GM19099 (cell line): Measurements from ENCODE around the gene ANO2.

Experiments
- POLR2A ChIP-seq: IDR thresholded peaks from 3 replicates; pipeline ENCODE4 v1.6.1; 2011; ENCODE audit warnings: low read depth; ENCODE audit not compliant: insufficient read length; ENCODE audit errors: extremely low read depth

The ANO2 gene

DNA sequence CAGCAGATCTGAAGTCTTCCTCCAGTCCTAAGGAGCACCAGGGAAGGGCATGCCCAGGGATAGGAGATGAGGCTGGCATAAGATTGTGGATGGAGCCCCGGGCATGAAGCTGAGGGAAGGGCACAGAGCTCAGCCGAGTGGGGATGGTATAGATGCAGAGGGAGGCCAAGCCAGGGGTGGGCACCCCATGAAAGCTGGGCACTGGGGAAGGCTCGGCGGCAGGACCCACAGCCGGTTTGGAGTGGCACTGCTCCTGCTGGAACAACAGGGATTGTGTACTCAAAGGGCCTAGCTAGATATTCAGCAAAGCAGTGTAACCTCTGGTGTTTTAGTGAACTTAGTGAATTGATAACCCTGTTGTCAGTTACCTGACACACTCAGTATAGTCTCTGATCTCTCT lies 396.0 kb downstream of the ANO2 start:
- no peak for TF ChIP-seq POLR2A

DNA sequence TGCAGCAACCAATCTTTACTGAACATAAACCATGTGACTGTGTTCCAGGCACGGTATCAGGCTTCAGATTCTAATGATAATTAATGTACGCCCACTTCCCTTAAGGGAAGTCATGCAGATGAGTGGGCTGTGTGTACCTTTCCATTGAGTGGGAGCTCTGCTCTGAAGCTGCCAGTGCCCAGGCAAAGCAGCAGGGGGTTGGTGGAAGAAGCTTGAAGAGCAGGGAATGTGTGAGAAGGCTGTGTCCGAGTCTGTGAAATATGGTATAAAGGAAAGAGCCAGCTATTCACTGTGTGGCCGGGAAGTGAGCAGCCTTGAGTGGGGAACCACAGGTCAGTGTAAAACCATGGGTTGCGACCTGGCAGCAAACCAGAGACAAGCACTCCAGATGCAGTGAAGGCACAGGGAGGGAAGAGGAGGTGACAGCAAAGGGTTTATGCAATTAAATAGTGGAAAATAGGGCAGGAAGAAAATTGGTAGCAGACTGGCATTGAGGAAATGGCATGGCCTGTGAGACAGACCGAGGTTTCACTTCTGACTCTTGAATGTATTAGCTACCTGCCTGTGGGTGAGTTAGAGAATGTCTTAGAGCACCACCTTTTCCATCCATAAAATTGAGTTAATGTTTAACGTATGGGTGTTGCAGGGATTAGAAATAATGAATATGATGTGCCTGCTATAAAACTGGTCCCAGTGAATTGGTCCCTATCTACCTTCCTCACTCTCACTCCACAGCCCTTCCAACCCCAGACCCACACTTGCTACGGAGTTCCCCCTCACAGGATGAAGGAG lies 396.7 kb downstream of the ANO2 start:
- no peak for TF ChIP-seq POLR2A

DNA sequence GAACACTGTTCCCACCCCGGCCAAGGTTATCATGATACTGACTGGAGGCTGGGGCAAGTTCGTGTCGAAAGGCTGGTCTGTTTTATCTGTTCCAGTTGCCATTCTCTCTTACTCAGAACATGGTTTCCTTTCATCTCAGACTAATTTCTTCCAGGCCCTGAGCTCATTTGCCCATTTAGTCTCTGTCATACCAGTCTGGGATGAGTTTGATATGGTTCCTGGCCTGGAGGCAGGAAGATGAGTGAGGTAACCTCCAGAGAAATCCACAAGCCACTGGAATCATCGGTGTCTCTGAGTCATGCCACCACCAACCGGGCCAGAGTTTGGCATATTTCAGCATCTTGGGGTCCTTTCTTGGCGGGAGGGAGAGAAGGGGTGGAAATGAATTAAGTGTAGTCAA lies 398.4 kb downstream of the ANO2 start:
- no peak for TF ChIP-seq POLR2A

DNA sequence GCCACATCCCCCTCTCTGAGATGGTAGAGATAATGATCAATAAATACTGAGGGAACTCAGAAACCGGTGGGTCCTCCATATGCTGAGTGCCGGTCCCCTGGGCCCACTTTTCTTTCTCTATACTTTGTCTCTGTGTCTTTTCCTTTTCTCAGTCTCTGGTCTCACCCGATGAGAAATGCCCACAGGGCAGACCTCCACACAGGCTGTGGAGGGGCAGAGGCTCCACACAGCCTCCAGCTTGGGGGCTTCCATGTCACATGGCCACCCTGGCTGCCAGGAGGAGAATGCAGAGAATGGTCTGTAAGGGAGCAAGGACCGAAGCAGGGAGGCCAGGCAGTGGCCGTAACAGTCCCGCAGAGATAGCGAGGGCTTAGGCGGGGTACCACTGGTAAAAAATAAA lies 407.3 kb downstream of the ANO2 start:
- TF ChIP-seq POLR2A, result no peak

DNA sequence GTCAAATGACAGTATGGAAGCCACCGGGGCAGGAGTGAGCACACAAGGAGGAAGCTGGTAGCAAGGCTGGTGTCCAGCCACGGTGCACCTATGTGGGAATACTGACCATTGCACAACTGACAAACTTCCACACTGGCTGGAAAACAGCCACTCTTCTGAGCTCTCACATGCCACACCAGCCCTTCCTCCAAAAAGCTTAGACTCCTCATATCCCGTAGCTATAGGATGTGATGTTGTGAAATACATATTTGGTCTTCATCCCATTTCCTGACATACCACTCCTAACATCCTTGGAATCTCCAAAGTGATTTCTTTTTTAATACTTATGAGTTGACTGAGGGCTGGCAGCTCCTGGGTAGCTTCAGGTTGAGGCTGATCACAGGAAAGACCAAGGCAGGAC lies 409.5 kb downstream of the ANO2 start:
- TF ChIP-seq POLR2A, result no peak

DNA sequence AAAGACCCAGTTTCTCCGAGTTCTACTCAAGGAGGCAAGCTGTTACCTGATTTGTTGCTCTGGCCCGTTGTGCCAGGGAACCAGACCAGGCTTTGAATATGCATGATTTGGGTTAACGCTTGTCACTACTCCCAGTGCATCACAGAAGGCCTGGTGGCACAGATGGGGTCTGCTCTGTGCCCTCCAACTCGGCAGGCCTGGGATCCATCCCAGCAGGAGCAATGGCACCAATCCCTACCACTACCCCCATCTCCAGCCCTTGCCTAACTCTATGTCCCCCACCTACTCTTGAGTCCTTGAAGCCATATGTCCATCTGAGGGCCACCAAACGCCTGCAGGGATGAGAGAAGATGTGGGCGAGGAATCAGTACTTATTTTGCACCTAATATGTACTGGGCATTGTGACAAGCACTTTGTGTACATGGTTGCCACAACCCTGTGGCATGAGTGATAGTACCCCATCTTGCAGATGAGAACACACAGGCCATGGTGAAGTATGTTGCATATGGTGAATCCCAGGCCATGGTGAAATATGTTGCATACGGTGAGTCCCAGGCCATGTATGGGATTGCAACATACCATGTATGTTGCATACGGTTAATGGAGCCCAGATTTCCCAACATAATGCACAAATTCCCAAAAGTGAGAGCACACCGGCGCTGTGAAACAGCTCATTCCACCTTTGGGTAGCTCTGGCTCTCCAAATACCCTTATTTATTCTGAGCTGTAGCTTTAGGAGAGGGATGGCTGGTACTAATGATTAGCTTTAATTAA lies 410.4 kb downstream of the ANO2 start:
- no peak for TF ChIP-seq POLR2A

DNA sequence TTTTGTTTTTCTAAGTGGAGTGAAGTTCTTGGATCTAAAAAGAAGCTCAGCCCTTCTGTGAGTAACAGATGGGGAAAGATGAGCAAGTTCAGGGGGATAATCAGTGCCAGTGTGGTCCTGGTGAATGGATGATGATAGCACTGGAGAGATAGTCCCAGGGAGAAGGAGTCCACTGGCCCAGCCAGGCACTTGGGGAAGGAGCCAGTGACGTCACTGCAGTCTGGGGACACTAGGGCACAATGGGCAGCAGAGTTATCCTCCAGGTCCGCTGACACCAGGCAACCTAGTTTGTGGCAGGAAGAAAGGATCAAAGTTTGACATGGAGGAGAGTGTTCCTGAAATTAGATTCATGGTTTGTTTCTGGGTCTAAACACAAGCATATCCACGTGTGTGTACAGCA lies 411.7 kb downstream of the ANO2 start:
- no peak for TF ChIP-seq POLR2A

DNA sequence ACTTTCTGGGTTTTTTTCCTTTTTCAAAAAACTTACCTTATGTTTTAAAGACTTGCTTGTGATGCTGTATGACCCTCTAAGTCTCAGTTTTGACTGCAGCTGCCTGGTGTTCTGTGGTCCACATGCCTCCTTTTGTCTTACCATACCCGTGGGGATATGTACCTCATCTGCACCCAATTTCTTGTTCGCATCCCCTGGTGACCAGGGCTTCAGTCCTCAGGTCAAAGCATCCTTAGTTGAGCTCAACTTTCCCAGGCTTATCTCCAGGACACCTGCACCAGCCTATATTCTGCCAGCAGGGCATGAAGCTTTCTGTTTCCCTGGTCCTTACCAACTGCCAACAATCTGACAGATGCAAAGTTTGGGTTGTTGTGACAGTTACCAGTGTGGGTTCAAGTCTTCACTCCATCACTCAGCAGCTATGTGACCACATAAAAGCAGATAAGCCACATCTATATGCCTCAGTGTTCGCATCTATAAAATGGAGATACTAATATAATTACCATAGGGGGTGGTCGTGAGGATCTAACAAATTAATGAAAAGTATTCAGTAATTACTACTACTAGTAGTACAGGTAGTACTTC lies 419.2 kb downstream of the ANO2 start:
- no peak for TF ChIP-seq POLR2A

DNA sequence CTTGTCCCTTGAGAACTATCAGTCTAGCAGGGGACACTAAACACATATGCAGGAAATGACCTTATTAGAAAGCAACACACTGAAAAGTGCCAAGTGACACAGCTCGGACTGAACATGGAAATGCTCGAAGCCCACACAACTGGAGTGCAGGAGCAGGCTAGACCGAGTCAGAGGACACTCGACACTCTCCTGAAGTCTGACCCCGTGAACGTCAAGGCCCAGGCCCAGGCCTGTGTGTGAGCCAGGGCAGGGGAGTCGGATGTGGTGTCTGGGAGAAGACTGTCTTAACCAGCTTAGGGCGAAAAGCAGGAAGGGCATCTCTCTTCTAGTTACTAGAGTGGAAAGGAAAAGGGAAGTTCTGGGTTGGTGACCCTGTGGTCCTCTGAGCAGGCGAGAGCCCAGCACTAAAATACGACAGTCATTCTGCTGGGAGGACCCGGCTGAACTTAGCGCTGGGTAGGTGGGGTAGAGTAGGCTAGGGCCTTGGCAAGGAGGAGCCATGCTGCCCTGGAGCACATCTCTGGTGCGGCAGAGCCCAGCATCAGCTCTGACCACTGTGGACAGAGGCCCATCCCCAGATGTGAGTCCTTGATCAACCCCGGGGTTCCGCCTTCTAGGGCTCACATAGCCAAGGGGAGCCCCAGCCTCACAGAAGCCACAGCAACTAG lies 420.2 kb downstream of the ANO2 start:
- TF ChIP-seq POLR2A, result no peak

DNA sequence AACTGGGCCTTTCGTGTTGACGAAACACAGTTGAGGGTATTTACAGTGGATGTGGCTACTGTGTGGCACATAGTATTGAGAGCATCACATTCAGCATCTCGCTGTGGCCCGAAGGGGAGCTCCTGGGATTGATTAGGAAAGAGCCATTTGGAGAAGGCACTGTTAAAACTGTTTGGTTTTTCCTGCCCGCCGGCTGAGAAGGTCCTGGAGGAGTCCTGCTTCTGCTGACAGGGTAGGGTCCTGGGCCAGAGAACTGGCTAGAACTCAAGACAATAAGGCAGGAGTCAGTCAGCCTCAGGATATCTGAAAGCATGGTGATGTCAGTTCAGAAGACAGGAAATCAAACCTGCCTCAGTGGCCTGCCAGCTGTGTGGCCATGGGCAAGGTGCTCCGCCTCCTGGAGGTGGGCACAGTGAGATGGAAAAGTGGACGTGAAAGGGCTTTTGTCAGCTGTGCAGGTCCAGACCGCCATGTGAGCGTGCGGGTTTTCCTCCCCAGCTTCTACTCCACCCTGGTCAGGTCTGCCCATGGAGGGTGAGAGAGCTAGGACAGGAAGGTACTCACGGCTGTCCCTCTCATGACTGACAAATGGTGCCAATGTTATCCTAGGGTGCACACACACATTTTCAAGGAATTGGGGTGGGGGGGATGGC lies 420.8 kb downstream of the ANO2 start:
- no peak for TF ChIP-seq POLR2A

DNA sequence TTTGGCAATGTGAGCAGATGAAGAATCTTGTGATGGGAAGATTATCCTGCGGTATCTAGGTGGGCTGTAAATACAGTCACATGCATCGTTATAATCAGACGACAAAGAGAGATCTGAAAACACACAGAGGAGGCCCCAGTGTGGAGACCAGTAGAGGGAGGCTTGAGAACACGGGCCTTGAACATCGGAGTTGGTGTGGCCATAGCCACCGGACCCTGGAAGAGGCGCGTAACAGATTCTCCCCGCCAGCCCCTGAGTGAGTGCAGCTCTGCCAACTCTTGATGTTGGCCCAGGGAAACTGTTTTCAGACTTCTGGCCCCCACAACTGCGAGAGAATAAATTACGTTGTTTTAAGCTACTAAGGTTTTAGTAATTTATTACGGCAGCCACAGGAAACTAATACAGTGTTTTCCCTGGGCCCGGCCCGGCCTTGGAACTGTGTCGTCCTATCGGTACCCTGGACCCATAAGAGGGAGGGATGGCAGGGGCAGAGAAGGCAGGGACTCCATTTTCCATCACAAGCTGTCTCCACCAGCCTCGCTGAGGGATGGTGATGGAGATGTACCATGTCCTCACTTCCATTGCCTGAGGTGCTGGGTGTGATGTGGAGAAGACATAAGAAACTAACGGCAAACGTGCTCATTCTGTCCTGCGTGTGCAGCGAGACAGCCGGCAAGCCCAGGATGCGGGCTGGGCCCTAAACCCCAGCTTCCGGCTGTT lies 421.5 kb downstream of the ANO2 start:
- no peak for TF ChIP-seq POLR2A

DNA sequence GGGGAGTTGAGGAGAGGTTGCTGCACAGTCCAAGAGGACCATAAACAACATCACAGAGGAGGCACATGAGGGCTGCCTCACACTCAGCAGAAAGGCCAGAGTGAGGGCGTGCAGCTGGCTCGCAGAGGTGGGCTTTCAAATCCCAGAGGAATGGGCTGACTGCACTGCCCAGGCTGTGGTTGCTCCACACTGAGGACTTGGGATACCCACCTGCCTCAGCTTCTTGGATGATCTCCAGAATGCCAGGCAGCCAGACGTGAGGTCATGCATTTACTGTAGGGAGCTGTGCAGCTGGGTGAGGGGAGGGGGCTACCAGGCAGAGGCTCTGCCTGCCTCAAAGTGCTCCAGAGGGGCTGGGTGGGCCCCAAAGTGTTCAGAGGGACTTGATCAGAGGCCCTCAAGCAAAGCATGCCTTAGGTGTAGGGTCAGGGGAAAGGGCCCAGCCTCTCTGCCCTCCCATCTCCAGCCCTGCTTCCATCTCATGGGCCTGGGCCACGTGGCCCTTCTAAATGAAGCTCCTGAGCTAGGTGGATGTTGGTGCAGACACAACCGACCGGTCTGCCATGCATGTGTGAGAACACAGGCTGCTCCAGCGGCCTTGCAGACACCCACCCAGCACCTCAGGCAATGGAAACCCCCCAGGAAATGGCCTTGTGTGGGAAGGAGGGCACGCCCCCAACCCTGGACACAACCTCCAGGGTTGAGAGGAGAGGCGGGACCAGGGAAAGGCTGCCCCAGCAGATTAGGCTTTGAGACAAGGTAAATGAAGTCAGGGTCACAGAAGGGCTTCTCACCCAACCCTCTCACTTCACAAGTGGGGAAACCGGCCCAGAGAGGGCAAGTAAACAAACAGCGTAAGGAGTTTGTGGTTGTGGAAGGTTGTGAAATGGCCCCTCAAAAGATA lies 422.4 kb downstream of the ANO2 start:
- TF ChIP-seq POLR2A, result no peak
